Measurements from ENCODE around the gene SETD1A.
A peak's percentile ranks its signal among the peaks of the same experiment; 100 is the strongest.

SETD1A gene

GRCh38 chr16:30953111-30953510 is 4.4 kb upstream of the SETD1A start:
- Histone ChIP-seq H3K4me3 (ENCODE audit: insufficient read depth, low read depth, low read length, poor library complexity, severe bottlenecking) (no peak overlapping the region), H3K4me1 (ENCODE audit: control insufficient read depth, insufficient read depth, low read length, poor library complexity, severe bottlenecking) (peaks cover 33% of the 10 kb centered on the region), H3K36me3 (ENCODE audit: control insufficient read depth, insufficient read depth, low read length) (no peaks in the 10 kb centered on the region), H3K27ac (ENCODE audit: insufficient read depth, low read length, poor library complexity, severe bottlenecking) (no peak overlapping the region), H3K9me3 (ENCODE audit: control insufficient read depth, low read length) (no peaks in the 10 kb centered on the region), H3K27me3 (replicated peaks; ENCODE audit: control insufficient read depth, insufficient read depth, low read length, poor library complexity, severe bottlenecking) (no peaks in the 10 kb centered on the region)
- no peak for DNase-seq

- H3K4me3 ChIP-seq (ENCODE audit: insufficient read depth, low read depth, low read length, poor library complexity, severe bottlenecking): no peak overlapping the region
- no peaks in the 10 kb centered on the region for H3K27me3 ChIP-seq (replicated peaks; ENCODE audit: control insufficient read depth, insufficient read depth, low read length, poor library complexity, severe bottlenecking)
- no peaks in the 10 kb centered on the region for H3K9me3 ChIP-seq (ENCODE audit: control insufficient read depth, low read length)
- H3K4me1 ChIP-seq (ENCODE audit: control insufficient read depth, insufficient read depth, low read length, poor library complexity, severe bottlenecking): peaks cover 35% of the 10 kb centered on the region
- no peak overlapping the region for H3K27ac ChIP-seq (ENCODE audit: insufficient read depth, low read length, poor library complexity, severe bottlenecking)
- DNase-seq: peak in 2 of 3 donors; percentile 33 to 41
- no peaks in the 10 kb centered on the region for H3K36me3 ChIP-seq (ENCODE audit: control insufficient read depth, insufficient read depth, low read length)
Measured at GRCh38 chr16:30953511-30954124, 3.9 kb upstream of the SETD1A start.

- Histone ChIP-seq H3K9me3 (ENCODE audit: control insufficient read depth, low read length) (no peaks in the 10 kb centered on the region), H3K4me3 (ENCODE audit: insufficient read depth, low read depth, low read length, poor library complexity, severe bottlenecking) (no peak overlapping the region), H3K4me1 (ENCODE audit: control insufficient read depth, insufficient read depth, low read length, poor library complexity, severe bottlenecking) (peaks cover 32% of the 10 kb centered on the region), H3K36me3 (ENCODE audit: control insufficient read depth, insufficient read depth, low read length) (peaks cover 7% of the 10 kb centered on the region), H3K27me3 (replicated peaks; ENCODE audit: control insufficient read depth, insufficient read depth, low read length, poor library complexity, severe bottlenecking) (no peaks in the 10 kb centered on the region), H3K27ac (ENCODE audit: insufficient read depth, low read length, poor library complexity, severe bottlenecking) (no peak overlapping the region)
- no peak for DNase-seq
Measured at GRCh38 chr16:30954993-30955392, 2.6 kb upstream of the SETD1A start.

DNA sequence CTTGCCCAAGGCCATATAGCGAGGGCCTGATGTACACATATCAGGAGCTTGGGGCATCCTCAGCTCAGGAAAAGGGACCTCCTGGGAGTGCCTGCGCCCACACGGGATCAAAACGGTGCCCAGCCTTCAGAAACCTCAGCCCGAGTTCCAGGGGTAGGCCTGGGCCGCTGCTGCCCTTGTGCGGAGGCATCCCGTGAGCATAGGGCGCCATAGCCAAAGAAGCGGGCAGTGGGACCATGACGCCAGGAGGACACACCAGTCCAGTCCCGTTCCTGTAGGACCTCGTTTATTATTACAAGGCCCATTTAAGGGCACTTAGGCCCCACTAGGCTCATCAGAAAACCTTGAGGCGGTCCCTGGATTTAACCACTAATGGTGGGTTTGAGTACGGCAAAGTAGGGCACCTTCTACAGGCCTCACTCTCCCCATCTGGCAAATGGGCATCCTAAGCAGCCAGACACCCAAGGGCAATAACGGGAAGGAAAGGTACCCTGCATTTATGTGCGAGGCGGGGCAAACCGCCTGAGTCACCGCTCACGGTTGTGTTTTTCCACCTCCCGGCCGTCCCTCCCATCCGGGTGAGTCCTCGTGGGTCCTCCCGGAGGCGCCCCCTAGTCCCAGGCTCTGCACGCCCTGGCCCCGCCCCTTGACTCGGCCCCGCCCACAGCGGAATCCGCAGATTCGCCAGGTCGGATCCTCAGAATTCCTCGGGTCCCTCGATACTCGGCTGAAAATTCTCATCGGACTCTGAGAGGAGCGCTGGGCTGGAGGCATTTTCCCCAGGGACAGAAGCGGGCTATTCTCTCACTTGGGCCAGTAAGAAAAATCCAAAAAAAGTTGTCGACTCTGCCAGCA is 726 bp upstream of the SETD1A start:
- no peaks in the 10 kb centered on the region for H3K9me3 ChIP-seq (ENCODE audit: control insufficient read depth, low read length)
- no peaks in the 10 kb centered on the region for H3K27me3 ChIP-seq (replicated peaks; ENCODE audit: control insufficient read depth, insufficient read depth, low read length, poor library complexity, severe bottlenecking)
- H3K36me3 ChIP-seq (ENCODE audit: control insufficient read depth, insufficient read depth, low read length): peaks cover 26% of the 10 kb centered on the region
- peaks cover 22% of the 10 kb centered on the region for H3K4me1 ChIP-seq (ENCODE audit: control insufficient read depth, insufficient read depth, low read length, poor library complexity, severe bottlenecking)
- peak overlapping the region; percentile 98 for H3K4me3 ChIP-seq (ENCODE audit: insufficient read depth, low read depth, low read length, poor library complexity, severe bottlenecking)
- DNase-seq: peak; percentile 78 to 81 (median 80)
- peak overlapping the region; percentile 98 for H3K27ac ChIP-seq (ENCODE audit: insufficient read depth, low read length, poor library complexity, severe bottlenecking)

DNA sequence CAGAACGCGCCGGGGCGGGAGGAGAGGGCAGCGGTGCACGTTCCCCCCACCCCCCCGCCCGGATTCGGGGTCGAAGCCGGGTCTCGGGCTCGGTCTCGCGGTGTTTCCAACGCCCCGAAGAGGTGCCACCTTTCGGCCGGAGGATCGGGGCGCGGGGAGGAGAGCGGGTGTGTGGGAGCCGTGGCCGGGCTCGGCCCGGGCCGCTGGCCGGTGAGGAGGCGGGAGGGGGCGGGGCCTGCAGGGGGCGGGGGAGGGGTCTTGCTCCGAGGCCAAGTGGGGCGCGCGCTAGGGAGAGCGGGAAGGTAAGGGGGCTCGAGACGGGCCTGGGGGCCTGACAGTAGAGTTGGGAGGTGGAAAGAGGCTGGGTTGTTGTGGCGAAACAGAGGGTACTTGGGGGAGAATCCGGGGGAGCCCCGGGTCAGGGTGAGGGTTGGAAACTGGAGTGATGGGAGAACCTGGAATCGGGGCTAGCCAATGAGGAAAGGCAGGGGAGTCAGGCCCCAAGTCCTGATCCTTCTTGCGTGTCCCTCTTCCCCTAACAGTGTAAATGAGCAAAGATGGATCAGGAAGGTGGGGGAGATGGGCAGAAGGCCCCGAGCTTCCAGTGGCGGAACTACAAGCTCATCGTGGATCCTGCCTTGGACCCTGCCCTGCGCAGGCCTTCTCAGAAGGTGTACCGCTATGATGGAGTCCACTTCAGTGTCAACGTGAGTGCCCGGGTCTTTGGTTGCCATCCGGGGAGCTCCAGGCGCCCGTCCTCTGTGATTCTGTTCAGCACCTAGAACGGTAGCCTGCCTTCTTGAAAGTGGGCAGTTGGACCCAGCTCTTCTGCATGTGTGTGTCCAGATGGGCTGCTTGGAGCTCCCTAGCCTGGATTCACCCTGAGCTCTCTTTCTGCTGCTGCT is 873 bp downstream of the SETD1A start:
- DNase-seq: no peak
- H3K36me3 ChIP-seq (ENCODE audit: control insufficient read depth, insufficient read depth, low read length): peaks cover 41% of the 10 kb centered on the region
- H3K4me1 ChIP-seq (ENCODE audit: control insufficient read depth, insufficient read depth, low read length, poor library complexity, severe bottlenecking): peaks cover 21% of the 10 kb centered on the region
- peak overlapping the region; percentile 98 for H3K27ac ChIP-seq (ENCODE audit: insufficient read depth, low read length, poor library complexity, severe bottlenecking)
- no peaks in the 10 kb centered on the region for H3K27me3 ChIP-seq (replicated peaks; ENCODE audit: control insufficient read depth, insufficient read depth, low read length, poor library complexity, severe bottlenecking)
- H3K9me3 ChIP-seq (ENCODE audit: control insufficient read depth, low read length): no peaks in the 10 kb centered on the region
- H3K4me3 ChIP-seq (ENCODE audit: insufficient read depth, low read depth, low read length, poor library complexity, severe bottlenecking): peak overlapping the region; percentile 98

DNA sequence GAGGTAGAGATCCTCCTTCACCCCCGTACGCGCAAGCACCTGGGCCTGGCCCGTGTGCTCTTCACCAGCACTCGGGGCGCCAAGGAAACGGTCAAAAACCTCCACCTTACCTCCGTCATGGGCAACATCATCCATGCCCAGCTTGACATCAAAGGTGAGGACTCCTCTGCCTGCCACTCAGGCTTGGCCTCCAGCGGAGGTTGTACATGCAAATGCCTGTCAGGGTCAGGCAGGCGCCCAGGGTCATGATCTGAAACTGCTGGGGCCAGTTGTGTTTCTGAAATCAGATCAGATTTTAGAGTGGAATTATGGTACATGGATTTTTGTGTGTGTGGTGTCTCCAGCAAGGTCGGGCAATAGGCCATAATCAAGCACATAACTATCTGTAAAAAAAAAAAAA is 3.8 kb downstream of the SETD1A start:
- Histone ChIP-seq H3K36me3 (ENCODE audit: control insufficient read depth, insufficient read depth, low read length) (peaks cover 66% of the 10 kb centered on the region), H3K27me3 (replicated peaks; ENCODE audit: control insufficient read depth, insufficient read depth, low read length, poor library complexity, severe bottlenecking) (no peaks in the 10 kb centered on the region), H3K9me3 (ENCODE audit: control insufficient read depth, low read length) (no peaks in the 10 kb centered on the region), H3K27ac (ENCODE audit: insufficient read depth, low read length, poor library complexity, severe bottlenecking) (no peak overlapping the region), H3K4me1 (ENCODE audit: control insufficient read depth, insufficient read depth, low read length, poor library complexity, severe bottlenecking) (peaks cover 16% of the 10 kb centered on the region), H3K4me3 (ENCODE audit: insufficient read depth, low read depth, low read length, poor library complexity, severe bottlenecking) (no peak overlapping the region)
- no peak for DNase-seq

DNA sequence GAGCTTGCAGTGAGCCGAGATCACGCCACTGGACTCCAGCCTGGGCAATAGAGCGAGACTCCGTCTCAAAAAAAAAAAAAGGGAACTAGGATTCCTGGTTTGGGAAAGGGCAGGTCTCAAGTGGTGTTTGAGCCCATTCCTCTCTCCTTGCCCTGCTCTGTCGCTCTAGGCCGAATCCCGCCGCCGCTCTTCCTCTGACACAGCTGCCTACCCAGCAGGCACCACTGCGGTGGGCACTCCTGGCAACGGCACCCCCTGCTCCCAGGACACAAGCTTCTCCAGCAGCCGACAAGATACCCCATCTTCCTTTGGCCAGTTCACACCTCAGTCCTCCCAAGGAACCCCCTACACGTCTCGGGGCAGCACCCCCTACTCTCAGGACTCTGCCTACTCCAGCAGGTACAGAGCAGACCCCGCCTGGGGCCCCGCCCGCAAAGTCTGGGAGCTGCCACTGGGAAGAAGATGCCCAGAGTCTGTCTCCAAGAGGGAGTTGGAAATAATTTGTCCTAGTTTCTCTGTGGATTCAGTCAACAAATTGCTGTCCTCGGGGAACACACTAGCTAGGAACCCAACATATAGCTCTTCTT is 6.5 kb downstream of the SETD1A start:
- peaks cover 76% of the 10 kb centered on the region for H3K36me3 ChIP-seq (ENCODE audit: control insufficient read depth, insufficient read depth, low read length)

DNA sequence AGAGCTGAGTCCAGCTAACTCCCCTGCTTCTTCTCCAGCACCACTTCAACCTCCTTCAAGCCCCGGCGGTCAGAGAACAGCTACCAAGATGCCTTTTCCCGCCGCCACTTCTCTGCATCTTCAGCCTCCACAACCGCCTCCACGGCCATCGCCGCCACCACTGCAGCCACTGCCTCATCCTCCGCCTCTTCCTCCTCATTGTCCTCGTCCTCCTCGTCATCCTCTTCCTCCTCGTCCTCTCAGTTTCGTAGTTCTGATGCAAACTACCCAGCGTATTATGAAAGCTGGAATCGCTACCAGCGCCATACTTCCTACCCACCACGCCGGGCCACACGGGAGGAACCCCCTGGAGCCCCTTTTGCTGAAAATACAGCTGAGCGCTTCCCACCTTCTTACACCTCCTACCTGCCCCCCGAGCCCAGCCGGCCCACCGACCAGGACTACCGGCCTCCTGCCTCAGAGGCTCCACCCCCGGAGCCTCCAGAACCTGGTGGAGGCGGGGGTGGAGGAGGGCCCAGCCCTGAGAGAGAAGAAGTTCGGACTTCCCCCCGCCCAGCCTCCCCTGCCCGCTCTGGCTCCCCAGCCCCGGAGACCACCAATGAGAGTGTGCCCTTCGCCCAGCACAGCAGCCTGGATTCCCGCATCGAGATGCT is 7.1 kb downstream of the SETD1A start:
- Histone ChIP-seq H3K4me1 (ENCODE audit: control insufficient read depth, insufficient read depth, low read length, poor library complexity, severe bottlenecking) (no peaks in the 10 kb centered on the region), H3K9me3 (ENCODE audit: control insufficient read depth, low read length) (no peaks in the 10 kb centered on the region), H3K27me3 (replicated peaks; ENCODE audit: control insufficient read depth, insufficient read depth, low read length, poor library complexity, severe bottlenecking) (no peaks in the 10 kb centered on the region), H3K27ac (ENCODE audit: insufficient read depth, low read length, poor library complexity, severe bottlenecking) (no peak overlapping the region), H3K4me3 (ENCODE audit: insufficient read depth, low read depth, low read length, poor library complexity, severe bottlenecking) (no peak overlapping the region), H3K36me3 (ENCODE audit: control insufficient read depth, insufficient read depth, low read length) (peaks cover 78% of the 10 kb centered on the region)
- no peak for DNase-seq

More for the DNA sequence above, 6.5 kb downstream of the SETD1A start:
- DNase-seq: no peak
- Histone ChIP-seq H3K4me1 (ENCODE audit: control insufficient read depth, insufficient read depth, low read length, poor library complexity, severe bottlenecking) (peaks cover 2% of the 10 kb centered on the region), H3K9me3 (ENCODE audit: control insufficient read depth, low read length) (no peaks in the 10 kb centered on the region), H3K27me3 (replicated peaks; ENCODE audit: control insufficient read depth, insufficient read depth, low read length, poor library complexity, severe bottlenecking) (no peaks in the 10 kb centered on the region), H3K4me3 (ENCODE audit: insufficient read depth, low read depth, low read length, poor library complexity, severe bottlenecking) (no peak overlapping the region), H3K27ac (ENCODE audit: insufficient read depth, low read length, poor library complexity, severe bottlenecking) (no peak overlapping the region)

DNA sequence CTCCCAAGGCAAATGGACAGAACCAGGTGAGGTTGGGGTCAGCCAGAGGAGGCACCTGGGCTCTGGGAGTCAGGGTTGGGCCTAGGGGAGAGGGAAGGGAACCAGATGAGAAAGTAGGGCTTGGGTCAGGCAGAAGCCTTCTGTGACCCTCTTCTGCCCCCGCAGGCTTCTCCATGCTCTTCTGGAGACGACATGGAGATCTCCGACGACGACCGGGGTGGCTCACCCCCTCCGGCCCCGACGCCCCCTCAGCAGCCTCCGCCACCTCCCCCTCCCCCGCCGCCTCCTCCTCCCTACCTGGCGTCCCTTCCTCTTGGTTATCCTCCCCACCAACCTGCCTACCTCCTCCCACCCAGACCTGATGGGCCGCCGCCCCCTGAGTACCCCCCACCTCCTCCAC is 7.9 kb downstream of the SETD1A start:
- Histone ChIP-seq H3K27ac (ENCODE audit: insufficient read depth, low read length, poor library complexity, severe bottlenecking) (no peak overlapping the region), H3K9me3 (ENCODE audit: control insufficient read depth, low read length) (no peaks in the 10 kb centered on the region), H3K36me3 (ENCODE audit: control insufficient read depth, insufficient read depth, low read length) (peaks cover 75% of the 10 kb centered on the region), H3K4me3 (ENCODE audit: insufficient read depth, low read depth, low read length, poor library complexity, severe bottlenecking) (no peak overlapping the region), H3K27me3 (replicated peaks; ENCODE audit: control insufficient read depth, insufficient read depth, low read length, poor library complexity, severe bottlenecking) (no peaks in the 10 kb centered on the region), H3K4me1 (ENCODE audit: control insufficient read depth, insufficient read depth, low read length, poor library complexity, severe bottlenecking) (no peaks in the 10 kb centered on the region)
- no peak for DNase-seq
